SU-DHL-6 (cell line): ENCODE measurements around the gene GATAD2B.

Source experiments
- EZH2phosphoT487 ChIP-seq: fragments of 200-600 bp; sonication (generic), shearing (Covaris generic); conservative IDR thresholded peaks from 2 replicates; pipeline ENCODE4 v1.6.1; 2018; ENCODE audit warnings: mild to moderate bottlenecking, antibody characterized with exemption, low read length, moderate library complexity, mixed read lengths
- TF ChIP-seq, protein P1 (sequence below): fragments of 200-600 bp; sonication (generic); IDR thresholded peaks from one replicate; pipeline ENCODE4 v1.5.1; 2017; ENCODE audit warnings: antibody characterized with exemption, mild to moderate bottlenecking, low read length, moderate library complexity; ENCODE audit not compliant: insufficient read depth, poor library complexity, severe bottlenecking

DNA sequence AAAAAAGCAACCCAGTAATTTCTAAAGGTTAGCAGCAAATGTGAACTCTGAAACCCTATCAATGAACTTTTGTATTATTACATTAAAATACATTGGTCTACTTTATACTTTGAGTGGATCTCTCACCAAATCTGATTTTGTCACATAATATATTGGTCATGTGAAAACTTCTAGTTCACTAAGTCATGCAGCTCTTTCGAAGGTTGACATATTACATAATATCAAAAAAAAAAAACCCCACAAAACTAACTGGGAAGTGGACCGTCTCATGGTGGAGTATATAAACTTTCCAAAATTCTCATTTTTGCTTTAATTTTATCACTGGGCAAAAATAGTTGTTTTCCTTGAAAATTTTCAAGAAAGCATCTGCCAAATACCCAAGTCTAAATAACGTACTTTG lies 50.4 kb downstream of the GATAD2B start:
- TF ChIP-seq, protein P1, sequence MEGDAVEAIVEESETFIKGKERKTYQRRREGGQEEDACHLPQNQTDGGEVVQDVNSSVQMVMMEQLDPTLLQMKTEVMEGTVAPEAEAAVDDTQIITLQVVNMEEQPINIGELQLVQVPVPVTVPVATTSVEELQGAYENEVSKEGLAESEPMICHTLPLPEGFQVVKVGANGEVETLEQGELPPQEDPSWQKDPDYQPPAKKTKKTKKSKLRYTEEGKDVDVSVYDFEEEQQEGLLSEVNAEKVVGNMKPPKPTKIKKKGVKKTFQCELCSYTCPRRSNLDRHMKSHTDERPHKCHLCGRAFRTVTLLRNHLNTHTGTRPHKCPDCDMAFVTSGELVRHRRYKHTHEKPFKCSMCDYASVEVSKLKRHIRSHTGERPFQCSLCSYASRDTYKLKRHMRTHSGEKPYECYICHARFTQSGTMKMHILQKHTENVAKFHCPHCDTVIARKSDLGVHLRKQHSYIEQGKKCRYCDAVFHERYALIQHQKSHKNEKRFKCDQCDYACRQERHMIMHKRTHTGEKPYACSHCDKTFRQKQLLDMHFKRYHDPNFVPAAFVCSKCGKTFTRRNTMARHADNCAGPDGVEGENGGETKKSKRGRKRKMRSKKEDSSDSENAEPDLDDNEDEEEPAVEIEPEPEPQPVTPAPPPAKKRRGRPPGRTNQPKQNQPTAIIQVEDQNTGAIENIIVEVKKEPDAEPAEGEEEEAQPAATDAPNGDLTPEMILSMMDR, result no peak
- no peak for TF ChIP-seq EZH2phosphoT487
